Gastroesophageal sphincter (tissue), 3 donors: ENCODE results near the gene BTBD7.

ENCODE experiments used
- CTCF ChIP-seq, 4 experiments: fragments of 200-600 bp in 2 of 4; fragments of 450-650 bp in 2 of 4; sonication (generic) in 1 of 4; IDR thresholded peaks; one replicate each; pipeline ENCODE4 v1.5.1; 2017 to 2019; ENCODE audit warnings: antibody characterized with exemption in 4 of 4, mild to moderate bottlenecking in 2 of 4, moderate library complexity in 2 of 4
- POLR2A ChIP-seq, 2 donors: fragments of 450-650 bp; IDR thresholded peaks; one replicate each; pipeline ENCODE4 v1.6.1; 2017; ENCODE audit warnings: antibody characterized with exemption in 2 of 2, mild to moderate bottlenecking in 2 of 2, moderate library complexity in 1 of 2

GRCh38 chr14:93269341-93270068 is 63.3 kb downstream of the BTBD7 start:
- no peak for TF ChIP-seq POLR2A (IDR thresholded peaks at IDR 0.05)
- TF ChIP-seq CTCF (IDR thresholded peaks at IDR 0.05), result no peak
